LHCN-M2 (cell line): Measurements from ENCODE around the gene PTCH2. TPM values are rescaled to one million over a fixed set of nuclear protein-coding genes. Genes with fewer than 3 reads are reported as not detected.

Experiments used
- DNase-seq: peaks from one replicate; pipeline ENCODE4 v3.0.0-alpha.2; 2012; ENCODE audit warnings: low read depth
- polyA plus RNA-seq: library from polyadenylated mRNA; unstranded; fragments of >200 nt; gene quantifications from one replicate; pipeline ENCODE4 v1.2.1, GENCODE V29; 2012; ENCODE audit warnings: missing spikeins
- total RNA-seq: library from RNA; depleted of rRNA; stranded (reverse); fragments of >200 nt; gene quantifications from 2 replicates; pipeline ENCODE4 v1.2.3, GENCODE V29; 2014; rRNA removed

PTCH2 gene, protein sequence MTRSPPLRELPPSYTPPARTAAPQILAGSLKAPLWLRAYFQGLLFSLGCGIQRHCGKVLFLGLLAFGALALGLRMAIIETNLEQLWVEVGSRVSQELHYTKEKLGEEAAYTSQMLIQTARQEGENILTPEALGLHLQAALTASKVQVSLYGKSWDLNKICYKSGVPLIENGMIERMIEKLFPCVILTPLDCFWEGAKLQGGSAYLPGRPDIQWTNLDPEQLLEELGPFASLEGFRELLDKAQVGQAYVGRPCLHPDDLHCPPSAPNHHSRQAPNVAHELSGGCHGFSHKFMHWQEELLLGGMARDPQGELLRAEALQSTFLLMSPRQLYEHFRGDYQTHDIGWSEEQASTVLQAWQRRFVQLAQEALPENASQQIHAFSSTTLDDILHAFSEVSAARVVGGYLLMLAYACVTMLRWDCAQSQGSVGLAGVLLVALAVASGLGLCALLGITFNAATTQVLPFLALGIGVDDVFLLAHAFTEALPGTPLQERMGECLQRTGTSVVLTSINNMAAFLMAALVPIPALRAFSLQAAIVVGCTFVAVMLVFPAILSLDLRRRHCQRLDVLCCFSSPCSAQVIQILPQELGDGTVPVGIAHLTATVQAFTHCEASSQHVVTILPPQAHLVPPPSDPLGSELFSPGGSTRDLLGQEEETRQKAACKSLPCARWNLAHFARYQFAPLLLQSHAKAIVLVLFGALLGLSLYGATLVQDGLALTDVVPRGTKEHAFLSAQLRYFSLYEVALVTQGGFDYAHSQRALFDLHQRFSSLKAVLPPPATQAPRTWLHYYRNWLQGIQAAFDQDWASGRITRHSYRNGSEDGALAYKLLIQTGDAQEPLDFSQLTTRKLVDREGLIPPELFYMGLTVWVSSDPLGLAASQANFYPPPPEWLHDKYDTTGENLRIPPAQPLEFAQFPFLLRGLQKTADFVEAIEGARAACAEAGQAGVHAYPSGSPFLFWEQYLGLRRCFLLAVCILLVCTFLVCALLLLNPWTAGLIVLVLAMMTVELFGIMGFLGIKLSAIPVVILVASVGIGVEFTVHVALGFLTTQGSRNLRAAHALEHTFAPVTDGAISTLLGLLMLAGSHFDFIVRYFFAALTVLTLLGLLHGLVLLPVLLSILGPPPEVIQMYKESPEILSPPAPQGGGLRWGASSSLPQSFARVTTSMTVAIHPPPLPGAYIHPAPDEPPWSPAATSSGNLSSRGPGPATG
- under 0.01 TPM in 1 of 2 replicates, not detected in the other for total RNA-seq
- 0.15 TPM for polyA plus RNA-seq

- peak; percentile 34 for DNase-seq
Measured at GRCh38 chr1:44842862-44843655, at the start of gene PTCH2. Gene PTCH2 (minus strand): TSS chr1:44843253. CDS start chr1:44842932, 321 bp downstream.

GRCh38 chr1:44890007-44890406 lies 47.0 kb upstream of the PTCH2 start:
- no peak for DNase-seq

DNA sequence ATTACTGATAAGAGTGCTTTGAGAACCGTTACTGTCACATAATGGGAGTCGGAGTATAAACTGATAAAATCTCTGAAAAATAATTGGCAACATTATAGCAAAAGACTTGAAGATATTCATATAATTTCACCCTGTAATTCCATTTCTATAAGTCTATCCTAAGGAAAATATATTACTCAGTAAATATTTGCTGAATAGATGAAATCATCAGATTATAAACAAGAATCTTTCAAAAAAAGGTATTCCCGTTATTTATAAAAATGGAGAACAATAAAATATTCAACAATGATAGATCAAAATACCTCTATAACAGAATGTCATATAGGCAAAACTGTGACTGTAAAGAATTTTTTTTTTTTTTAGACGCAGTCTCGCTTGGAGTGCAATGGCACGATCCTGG lies 42.4 kb upstream of the PTCH2 start:
- no peak for DNase-seq

GRCh38 chr1:44884746-44885145 lies 41.7 kb upstream of the PTCH2 start:
- DNase-seq = no peak

DNA sequence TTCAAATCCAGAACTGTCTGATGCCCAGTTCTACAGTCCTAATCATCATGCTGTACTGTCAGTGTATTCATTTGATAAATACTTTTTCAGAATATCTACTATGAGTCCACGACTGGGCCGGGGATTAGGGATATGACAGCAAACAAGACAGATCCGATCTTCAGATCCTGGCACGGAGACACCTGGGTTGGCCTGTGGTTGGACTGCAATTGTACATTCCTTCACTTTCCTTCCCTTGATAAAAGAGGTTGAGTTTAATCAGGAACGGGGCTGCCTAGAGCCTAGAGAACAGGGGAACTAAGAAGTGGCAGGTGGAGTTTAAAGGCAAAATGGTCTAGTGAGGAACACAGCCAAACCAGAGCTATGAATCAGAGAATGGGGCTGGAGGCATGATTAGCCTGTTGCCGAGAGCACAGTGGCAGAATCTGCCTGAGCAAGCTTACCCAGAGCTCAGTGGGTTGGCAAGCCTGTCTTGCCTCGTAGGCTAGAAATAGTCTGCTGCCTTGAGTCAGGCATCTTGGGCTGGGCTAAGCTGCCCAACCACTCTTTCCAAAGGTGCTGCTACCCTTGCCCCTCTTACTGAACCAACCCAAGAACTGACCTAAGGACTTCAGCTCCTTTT lies 38.1 kb upstream of the PTCH2 start:
- DNase-seq = peak; percentile 86

DNA sequence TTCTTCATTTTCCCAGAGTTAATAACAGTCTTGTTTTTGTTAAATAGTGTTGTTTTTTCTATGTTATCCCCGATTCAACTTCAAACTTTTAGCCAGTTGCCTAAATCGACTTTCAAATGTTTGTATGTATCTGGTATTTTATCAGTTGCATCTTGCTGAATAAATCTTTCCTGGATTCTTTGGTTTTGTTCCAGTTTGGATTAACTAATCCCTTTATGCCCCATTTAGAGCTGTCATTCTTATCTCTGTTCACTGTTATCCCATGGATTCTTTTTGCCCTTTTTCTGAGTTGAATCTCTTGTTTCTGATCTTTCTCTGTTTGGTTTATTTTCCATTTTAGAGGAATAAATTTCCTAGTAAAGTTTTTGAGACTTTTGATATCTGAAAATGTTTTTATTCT lies 31.1 kb upstream of the PTCH2 start:
- DNase-seq = no peak

DNA sequence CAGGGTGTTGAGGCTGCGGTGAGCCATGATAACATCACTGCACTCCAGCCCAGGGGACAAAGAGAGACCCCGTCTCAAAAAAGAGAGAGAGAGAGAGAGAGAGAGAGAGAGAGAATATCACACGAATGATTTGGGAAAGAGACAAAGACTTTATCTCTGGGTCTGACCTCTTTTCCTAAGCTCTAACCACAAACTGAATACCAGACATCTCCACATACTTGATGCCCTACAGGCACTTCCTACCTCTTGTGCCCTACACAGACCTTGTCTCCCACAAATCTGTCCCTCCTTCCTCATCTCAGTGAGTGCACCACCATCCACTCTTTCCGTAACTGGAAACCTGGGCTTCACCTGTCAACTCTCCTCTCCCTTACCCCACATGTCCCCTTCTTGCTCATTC lies 27.0 kb upstream of the PTCH2 start:
- no peak for DNase-seq

DNA sequence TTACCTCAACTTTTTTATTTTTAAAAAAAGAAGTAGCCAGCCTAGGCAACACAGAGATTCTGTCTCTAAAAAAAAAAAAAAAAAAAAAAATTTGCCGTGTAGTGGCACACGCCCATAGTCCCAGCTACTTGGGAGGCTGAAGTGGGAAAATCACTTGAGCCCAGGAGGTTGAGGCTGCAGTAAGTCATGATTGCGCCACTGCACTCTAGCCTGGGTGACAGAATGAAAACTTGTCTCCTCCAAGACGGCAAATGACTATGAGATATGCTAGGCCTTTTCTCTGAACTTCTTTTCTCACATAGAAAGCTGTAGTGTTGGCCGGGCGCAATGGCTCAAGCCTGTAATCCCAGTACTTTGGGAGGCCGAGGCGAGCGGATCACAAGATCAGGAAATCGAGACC lies 24.7 kb upstream of the PTCH2 start:
- no peak for DNase-seq

DNA sequence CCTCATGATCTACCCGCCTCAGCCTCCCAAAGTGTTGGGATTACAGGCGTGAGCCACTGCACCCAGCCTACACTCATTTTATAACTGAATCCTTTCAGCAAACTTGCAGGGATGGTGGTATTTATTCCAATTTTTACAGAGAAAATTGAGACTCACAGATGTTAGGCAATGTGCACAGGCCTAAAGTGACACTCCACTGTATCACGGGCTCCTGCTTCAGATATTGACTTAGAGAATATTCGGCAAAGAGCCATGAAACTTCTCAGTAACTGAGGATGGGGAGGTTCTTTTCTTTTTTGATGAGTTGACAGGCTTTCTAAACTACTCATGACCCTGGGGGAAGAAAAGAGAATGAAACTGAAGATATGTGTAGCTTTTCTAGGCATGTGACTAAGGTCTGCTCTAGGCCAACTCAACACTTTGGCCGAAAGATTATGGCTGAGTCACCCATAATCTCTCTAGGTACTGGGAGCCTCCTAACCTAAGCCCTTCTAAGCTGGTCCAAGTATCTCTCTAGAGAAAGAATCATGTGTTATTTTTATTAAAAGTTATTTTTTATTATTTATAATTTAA lies 19.9 kb upstream of the PTCH2 start:
- DNase-seq = no peak

DNA sequence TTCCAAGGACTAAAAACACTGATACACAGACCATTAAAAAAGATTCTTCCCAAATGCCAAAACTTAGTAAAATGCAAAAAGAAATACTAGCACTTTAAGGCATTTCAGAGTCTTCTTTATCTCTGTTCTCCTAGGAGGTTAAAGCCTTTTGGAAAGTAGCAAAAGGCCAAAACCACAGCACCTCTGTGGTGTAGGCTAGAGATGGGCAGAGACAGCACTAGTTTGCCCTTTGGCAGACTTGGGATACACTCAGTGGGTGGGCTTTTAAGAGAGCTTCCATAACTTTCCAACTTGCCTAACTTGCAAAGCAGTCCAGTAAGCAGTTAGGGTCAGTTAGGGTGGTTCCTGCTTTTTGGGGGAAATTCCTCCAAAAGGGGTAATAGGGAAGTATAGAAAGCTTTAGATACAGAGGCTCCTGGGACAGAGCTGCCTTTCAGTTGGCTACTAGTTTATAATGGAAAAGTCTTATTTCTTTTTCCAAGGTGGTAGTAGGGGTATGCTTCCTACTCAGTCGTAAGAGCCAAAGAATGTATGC lies 17.9 kb upstream of the PTCH2 start:
- DNase-seq = no peak

DNA sequence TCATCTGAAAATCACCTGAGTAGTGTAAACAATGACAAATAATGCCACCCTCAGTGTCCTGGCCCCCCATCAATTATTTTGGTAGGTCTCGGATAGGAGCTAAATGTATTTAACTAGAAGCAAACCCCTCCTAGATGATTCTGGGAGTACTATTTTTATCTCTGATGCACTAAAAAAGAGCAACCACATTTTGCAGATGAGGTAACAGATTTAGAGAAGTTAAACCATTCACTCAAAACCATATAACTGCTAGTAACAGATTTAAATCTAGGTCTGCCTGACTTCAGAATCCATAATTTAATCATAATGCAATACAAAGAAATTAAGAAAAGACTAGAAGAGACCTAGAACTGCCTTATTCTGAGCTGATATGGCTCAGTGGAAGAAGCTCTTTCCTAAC lies 17.3 kb upstream of the PTCH2 start:
- DNase-seq = no peak

GRCh38 chr1:44857446-44857845 lies 14.4 kb upstream of the PTCH2 start:
- DNase-seq = no peak

GRCh38 chr1:44855742-44856141 lies 12.7 kb upstream of the PTCH2 start:
- DNase-seq = no peak

- DNase-seq = no peak
Measured at GRCh38 chr1:44854970-44855369, 11.9 kb upstream of the PTCH2 start.

DNA sequence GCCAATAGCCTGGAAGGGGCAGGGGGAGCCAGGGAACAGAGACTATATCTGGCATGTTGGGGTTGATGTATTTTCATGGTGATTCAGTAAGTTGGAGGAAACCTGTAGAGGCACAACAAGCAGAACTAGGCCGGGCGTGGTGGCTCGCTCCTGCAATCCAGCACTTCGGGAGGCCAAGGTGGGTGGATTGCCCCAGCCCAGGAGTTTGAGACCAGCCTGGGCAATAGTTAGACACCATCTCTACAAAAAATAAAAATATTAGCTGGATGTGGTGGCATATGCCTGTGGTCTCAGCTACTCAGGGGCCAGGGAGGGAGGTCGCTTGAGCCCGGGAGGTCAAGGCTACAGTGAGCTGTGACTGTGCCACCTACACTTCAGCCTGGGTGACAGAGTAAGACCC lies 10.1 kb upstream of the PTCH2 start:
- no peak for DNase-seq

DNA sequence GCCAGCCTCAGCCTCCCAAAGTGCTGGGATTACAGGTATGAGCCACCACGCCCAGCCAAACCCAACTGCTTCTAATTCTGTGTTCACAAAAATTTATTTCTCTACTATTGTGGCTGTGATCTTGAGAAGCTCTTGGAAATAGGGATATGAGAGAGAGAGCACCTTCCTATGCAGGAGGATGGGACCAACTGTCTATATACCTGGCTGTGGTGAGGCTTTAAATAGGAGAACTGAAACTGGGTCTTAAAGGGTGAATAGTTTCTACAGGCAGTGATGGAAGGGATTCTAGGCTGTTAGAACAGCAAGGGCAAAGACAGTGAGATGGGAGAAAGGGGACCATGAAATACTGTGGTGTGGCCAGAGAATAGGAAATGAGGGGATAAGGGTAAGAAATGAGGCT lies 8.3 kb upstream of the PTCH2 start:
- DNase-seq = no peak

GRCh38 chr1:44849575-44850132 lies 6.6 kb upstream of the PTCH2 start:
- DNase-seq = no peak

GRCh38 chr1:44848456-44849181 lies 5.6 kb upstream of the PTCH2 start:
- DNase-seq = no peak

GRCh38 chr1:44847845-44848244 lies 4.8 kb upstream of the PTCH2 start:
- no peak for DNase-seq
